Epithelial cell of esophagus (primary cell): Measurements from ENCODE around the gene TMC3.

ENCODE experiments used
- DNase-seq: peaks from one replicate; pipeline ENCODE4 v3.0.0; 2010; ENCODE audit warnings: low read depth
- H3K4me3 ChIP-seq: 2 replicates; pipeline ENCODE4 v1.5.1; 2011; ENCODE audit warnings: mild to moderate bottlenecking, low read length, control low read depth
- CTCF ChIP-seq: IDR thresholded peaks from 2 replicates; pipeline ENCODE4 v1.5.1; 2011; ENCODE audit warnings: low read depth, mild to moderate bottlenecking, low read length, control low read depth, inconsistent platforms; ENCODE audit not compliant: insufficient read depth; ENCODE audit errors: missing control alignments

The TMC3 gene

DNA sequence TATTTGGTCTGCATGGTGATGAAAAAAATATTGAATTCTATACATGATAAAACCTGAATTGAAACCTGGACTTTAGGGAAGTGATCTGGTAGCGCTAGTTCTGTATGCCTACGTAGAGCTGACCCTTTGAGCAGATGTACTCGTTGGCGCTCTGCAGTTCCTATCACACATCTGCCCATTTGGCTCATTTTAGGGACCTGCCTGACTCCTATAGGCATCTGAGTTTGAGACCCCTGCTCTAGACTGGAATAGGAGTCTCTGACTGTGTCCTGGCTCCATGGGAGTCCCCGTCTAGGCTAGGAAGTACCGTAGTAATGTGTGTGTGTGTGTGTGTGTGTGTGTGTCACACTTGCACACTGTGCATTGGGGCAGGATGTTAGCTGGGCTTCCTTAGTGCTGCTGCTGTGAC is 71.3 kb downstream of the TMC3 start:
- no peak for TF ChIP-seq CTCF
- no peak for DNase-seq

GRCh38 chr15:81301815-81302399 is 72.1 kb downstream of the TMC3 start:
- no peak overlapping the region for H3K4me3 ChIP-seq
- DNase-seq = no peak

More for the DNA sequence above, 71.3 kb downstream of the TMC3 start:
- H3K4me3 ChIP-seq = no peak overlapping the region

DNA sequence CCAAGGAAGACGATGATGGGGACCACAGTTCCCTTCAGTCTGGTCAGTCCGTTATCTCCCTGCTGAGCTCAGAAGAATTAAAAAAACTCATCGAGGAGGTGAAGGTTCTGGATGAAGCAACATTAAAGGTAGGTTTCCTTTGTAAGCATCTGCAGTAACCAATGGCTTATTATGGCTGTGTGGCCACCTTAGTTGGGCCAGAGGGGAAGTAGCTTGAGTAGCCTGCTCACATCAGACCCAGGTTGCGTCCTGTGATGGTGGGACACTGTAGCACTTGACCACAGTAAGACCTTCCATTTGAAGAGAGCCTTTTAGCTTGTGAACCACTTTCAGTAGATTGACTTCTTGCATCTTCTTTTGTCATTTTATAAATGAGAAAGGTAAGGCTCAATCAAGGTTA is 72.6 kb downstream of the TMC3 start:
- no peak for DNase-seq
- no peak overlapping the region for H3K4me3 ChIP-seq
- no peak for TF ChIP-seq CTCF

More at GRCh38 chr15:81301815-81302399, 72.1 kb downstream of the TMC3 start:
- no peak for TF ChIP-seq CTCF

- no peak overlapping the region for H3K4me3 ChIP-seq
- no peak for TF ChIP-seq CTCF
- no peak for DNase-seq
These were observed 74.3 kb downstream of the TMC3 start for GRCh38 chr15:81299630-81300273.

DNA sequence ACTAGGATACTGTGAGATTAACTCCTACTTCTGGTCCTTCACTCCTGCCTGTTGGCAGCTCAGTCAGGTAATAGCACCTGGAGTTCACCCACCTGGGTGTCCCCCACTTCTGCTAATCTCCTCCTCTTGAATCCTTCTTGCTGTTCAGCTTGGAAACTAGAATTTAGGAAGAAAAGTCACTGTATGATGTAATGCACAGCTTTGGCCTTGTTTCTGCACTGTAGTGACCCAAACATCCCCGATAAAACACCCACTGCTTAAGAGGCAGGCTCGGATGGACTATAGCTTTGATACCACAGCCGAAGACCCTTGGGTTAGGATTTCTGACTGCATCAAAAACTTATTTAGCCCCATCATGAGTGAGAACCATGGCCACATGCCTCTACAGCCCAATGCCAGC is 74.9 kb downstream of the TMC3 start:
- H3K4me3 ChIP-seq = no peak overlapping the region
- no peak for DNase-seq
- no peak for TF ChIP-seq CTCF

- no peak for DNase-seq
- no peak for TF ChIP-seq CTCF
- H3K4me3 ChIP-seq = no peak overlapping the region
These were observed 75.4 kb downstream of the TMC3 start for GRCh38 chr15:81298611-81299010.
